Muscle of back (tissue), 11 donors: ENCODE measurements around the gene KCNQ5. TPM values are rescaled to one million over a fixed set of nuclear protein-coding genes. Genes with fewer than 3 reads are reported as not detected.
A peak's percentile ranks its signal among the peaks of the same experiment; 100 is the strongest.

ENCODE experiments used
- DNase-seq, 3 donors: peaks; one replicate each; pipeline versions ENCODE4 v3.0.0 to v3.0.0-alpha.2; 2013
- polyA plus RNA-seq, 10 donors: library from polyadenylated mRNA; unstranded; fragments of 120-200 nt; gene quantifications; one replicate each; pipeline ENCODE4 v1.2.1, GENCODE V29; 2013; ENCODE audit not compliant: insufficient read length in 10 of 10

KCNQ5 gene
- polyA plus RNA-seq, 10 donors, result 0.32 to 2.1 (median 1.0) TPM

GRCh38 chr6:72741083-72741482, 119.2 kb downstream of the KCNQ5 start:
- no peak for DNase-seq

- DNase-seq, result no peak
Measured at GRCh38 chr6:72742001-72742673, 120.3 kb downstream of the KCNQ5 start.

GRCh38 chr6:72746276-72746675, 124.4 kb downstream of the KCNQ5 start:
- no peak for DNase-seq

- peak in 1 of 3 donors; percentile 69 for DNase-seq
Measured at GRCh38 chr6:72748759-72749158, 126.9 kb downstream of the KCNQ5 start.

GRCh38 chr6:72755752-72756151, 133.9 kb downstream of the KCNQ5 start:
- DNase-seq, result no peak

- no peak for DNase-seq
Measured at GRCh38 chr6:72757048-72757447, 135.2 kb downstream of the KCNQ5 start.

- DNase-seq, result no peak
Measured at GRCh38 chr6:72757926-72758325, 136.1 kb downstream of the KCNQ5 start.

- DNase-seq, result no peak
Measured at GRCh38 chr6:72758901-72759300, 137.0 kb downstream of the KCNQ5 start.

GRCh38 chr6:72760114-72760793, 138.4 kb downstream of the KCNQ5 start:
- DNase-seq, result peak in 2 of 3 donors; percentile 10 to 47

- DNase-seq, result no peak
Measured at GRCh38 chr6:72761761-72762160, 139.9 kb downstream of the KCNQ5 start.

GRCh38 chr6:72769459-72770125, 147.7 kb downstream of the KCNQ5 start:
- DNase-seq, result no peak

GRCh38 chr6:72770959-72771358, 149.1 kb downstream of the KCNQ5 start:
- no peak for DNase-seq

- no peak for DNase-seq
Measured at GRCh38 chr6:72776456-72776855, 154.6 kb downstream of the KCNQ5 start.

GRCh38 chr6:72781624-72782023, 159.8 kb downstream of the KCNQ5 start:
- DNase-seq, result no peak

- no peak for DNase-seq
Measured at GRCh38 chr6:72783035-72783434, 161.2 kb downstream of the KCNQ5 start.

GRCh38 chr6:72783666-72784065, 161.8 kb downstream of the KCNQ5 start:
- peak; percentile 7 to 42 (median 40) for DNase-seq

GRCh38 chr6:72784071-72784470, 162.2 kb downstream of the KCNQ5 start:
- no peak for DNase-seq

GRCh38 chr6:72784581-72784980, 162.7 kb downstream of the KCNQ5 start:
- DNase-seq, result peak in 1 of 3 donors; percentile 62

- DNase-seq, result peak in 2 of 3 donors; percentile 11 to 57
Measured at GRCh38 chr6:72787391-72788031, 165.6 kb downstream of the KCNQ5 start.

- DNase-seq, result peak in 1 of 3 donors; percentile 33
Measured at GRCh38 chr6:72788188-72788587, 166.3 kb downstream of the KCNQ5 start.

GRCh38 chr6:72789145-72789544, 167.3 kb downstream of the KCNQ5 start:
- DNase-seq, result no peak

- DNase-seq, result no peak
Measured at GRCh38 chr6:72792692-72793091, 170.8 kb downstream of the KCNQ5 start.
